Panc1 (cell line): ENCODE measurements around the gene ARID1A.

Experiments
- SIN3A ChIP-seq: IDR thresholded peaks from 2 replicates; pipeline ENCODE4 v1.6.1; 2012; ENCODE audit warnings: low read depth, mild to moderate bottlenecking, low read length, moderate library complexity, borderline replicate concordance; ENCODE audit not compliant: insufficient read depth
- TF ChIP-seq, protein P1 (sequence below): fragments of 450-650 bp; IDR thresholded peaks from 2 replicates; pipeline ENCODE4 v1.5.1; 2017; ENCODE audit warnings: mild to moderate bottlenecking

DNA sequence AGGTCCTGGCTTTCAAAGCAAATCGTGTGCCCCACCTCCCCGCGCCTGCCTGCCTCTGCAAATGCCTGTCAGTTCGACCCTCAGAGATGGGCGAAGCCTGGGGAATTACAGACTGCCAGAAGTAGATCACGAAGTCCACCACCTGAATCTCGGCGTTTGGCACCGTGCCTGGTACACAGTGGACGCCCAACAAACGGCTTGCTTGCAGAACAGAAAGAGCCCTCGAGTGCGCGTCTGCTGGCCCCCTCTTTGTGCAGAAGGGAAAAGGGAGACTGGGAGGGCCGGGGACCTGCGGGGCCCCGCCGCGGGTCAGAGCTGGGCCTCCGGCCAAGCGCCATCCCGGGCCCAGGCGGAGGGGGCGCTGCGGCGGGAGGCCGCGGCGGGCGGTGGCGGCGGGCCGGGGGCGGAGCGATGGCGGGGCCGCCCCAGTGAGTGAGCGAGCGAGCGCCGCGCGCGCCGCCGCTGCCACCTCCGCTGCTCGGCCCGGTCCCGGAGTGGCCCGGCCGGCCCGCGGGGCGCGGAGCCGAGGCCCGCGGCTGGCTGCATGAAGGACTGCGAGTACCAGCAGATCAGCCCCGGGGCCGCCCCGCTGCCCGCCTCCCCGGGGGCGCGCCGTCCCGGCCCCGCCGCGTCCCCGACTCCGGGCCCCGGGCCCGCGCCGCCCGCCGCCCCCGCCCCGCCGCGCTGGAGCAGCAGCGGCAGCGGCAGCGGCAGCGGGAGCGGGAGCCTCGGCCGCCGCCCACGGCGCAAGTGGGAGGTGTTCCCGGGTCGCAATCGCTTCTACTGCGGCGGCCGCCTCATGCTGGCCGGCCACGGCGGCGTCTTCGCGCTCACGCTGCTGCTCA, 130.7 kb downstream of the ARID1A start, which contains the start of gene ZDHHC18:
- TF ChIP-seq, protein P1, sequence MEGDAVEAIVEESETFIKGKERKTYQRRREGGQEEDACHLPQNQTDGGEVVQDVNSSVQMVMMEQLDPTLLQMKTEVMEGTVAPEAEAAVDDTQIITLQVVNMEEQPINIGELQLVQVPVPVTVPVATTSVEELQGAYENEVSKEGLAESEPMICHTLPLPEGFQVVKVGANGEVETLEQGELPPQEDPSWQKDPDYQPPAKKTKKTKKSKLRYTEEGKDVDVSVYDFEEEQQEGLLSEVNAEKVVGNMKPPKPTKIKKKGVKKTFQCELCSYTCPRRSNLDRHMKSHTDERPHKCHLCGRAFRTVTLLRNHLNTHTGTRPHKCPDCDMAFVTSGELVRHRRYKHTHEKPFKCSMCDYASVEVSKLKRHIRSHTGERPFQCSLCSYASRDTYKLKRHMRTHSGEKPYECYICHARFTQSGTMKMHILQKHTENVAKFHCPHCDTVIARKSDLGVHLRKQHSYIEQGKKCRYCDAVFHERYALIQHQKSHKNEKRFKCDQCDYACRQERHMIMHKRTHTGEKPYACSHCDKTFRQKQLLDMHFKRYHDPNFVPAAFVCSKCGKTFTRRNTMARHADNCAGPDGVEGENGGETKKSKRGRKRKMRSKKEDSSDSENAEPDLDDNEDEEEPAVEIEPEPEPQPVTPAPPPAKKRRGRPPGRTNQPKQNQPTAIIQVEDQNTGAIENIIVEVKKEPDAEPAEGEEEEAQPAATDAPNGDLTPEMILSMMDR, result peak; percentile 94
- 0 out of 2 replicates have a peak, but pooled peaks have one; percentile 12 for TF ChIP-seq SIN3A
